Natural killer cell (primary cell): ENCODE measurements around the gene MRPS9. TPM values are rescaled to one million over a fixed set of nuclear protein-coding genes. Genes with fewer than 3 reads are reported as not detected.
A peak's percentile ranks its signal among the peaks of the same experiment; 100 is the strongest.

ENCODE experiments used
- ATAC-seq, 3 donors: fragments of 150-1000 bp in 2 of 3; fragments of 200-7000 bp in 1 of 3; cut with Tn5 transposase; 1 replicate in 1 of 3; 2 replicates in 2 of 3; pipeline ENCODE4 v1.10.0; 2021; ENCODE audit warnings: mild to moderate bottlenecking in 2 of 3, moderate library complexity in 2 of 3
- DNase-seq, 2 donors: peaks; one replicate each; pipeline versions ENCODE4 v3.0.0 to v3.0.0-alpha.2; 2013 to 2021; ENCODE audit warnings: mixed read lengths in 1 of 2
- H3K27ac ChIP-seq: one replicate; pipeline ENCODE4 v1.5.1; 2013; ENCODE audit warnings: mild to moderate bottlenecking, low read length
- H3K27me3 ChIP-seq: one replicate; pipeline ENCODE4 v1.6.1; 2013; ENCODE audit warnings: low read length; ENCODE audit not compliant: control insufficient read depth, insufficient read depth
- H3K36me3 ChIP-seq: one replicate; pipeline ENCODE4 v1.6.1; 2013; ENCODE audit warnings: low read length; ENCODE audit not compliant: control insufficient read depth, insufficient read depth
- H3K4me1 ChIP-seq: one replicate; pipeline ENCODE4 v1.6.1; 2013; ENCODE audit warnings: low read length; ENCODE audit not compliant: control insufficient read depth, insufficient read depth
- H3K4me3 ChIP-seq: one replicate; pipeline ENCODE4 v1.5.1; 2013; ENCODE audit warnings: low read length
- H3K9me3 ChIP-seq: one replicate; pipeline ENCODE4 v1.6.1; 2013; ENCODE audit warnings: low read length; ENCODE audit not compliant: control insufficient read depth, insufficient read depth
- H3K27ac Mint-ChIP-seq, 2 donors: one replicate each; pipeline ENCODE4 v1.8.0; 2022; ENCODE audit warnings: mild to moderate bottlenecking in 2 of 2, mixed read lengths in 2 of 2, moderate library complexity in 1 of 2
- H3K27me3 Mint-ChIP-seq, 2 donors: one replicate each; pipeline ENCODE4 v1.8.0; 2022; ENCODE audit warnings: low read depth in 2 of 2, mixed read lengths in 2 of 2
- H3K36me3 Mint-ChIP-seq: one replicate; pipeline ENCODE4 v1.8.0; 2022; ENCODE audit warnings: mixed read lengths
- H3K4me1 Mint-ChIP-seq, 2 donors: one replicate each; pipeline ENCODE4 v1.8.0; 2022; ENCODE audit warnings: mixed read lengths in 2 of 2
- H3K4me3 Mint-ChIP-seq: one replicate; pipeline ENCODE4 v1.8.0; 2022; ENCODE audit warnings: mild to moderate bottlenecking, moderate library complexity, mixed read lengths
- H3K9me3 Mint-ChIP-seq, 2 donors: one replicate each; pipeline ENCODE4 v1.8.0; 2022; ENCODE audit warnings: mixed read lengths in 2 of 2
- WGBS: methylation state at CpG from one replicate; pipeline ENCODE4 v1.1.7; 2013; ENCODE audit warnings: missing lambda C conversion rate; ENCODE audit not compliant: insufficient coverage; 5-methylcytosine and 5-hydroxymethylcytosine counted together
- intact Hi-C: fragments of 100-400 bp; cut with micrococcal nuclease; formaldehyde crosslinking; loops from one replicate; pipeline ENCODE4 v1.14.2; 2022
- total RNA-seq, 4 donors: library from RNA; stranded (reverse); fragments of 120-200 nt in 1 of 4; gene quantifications; one replicate each; pipeline versions ENCODE4 v1.2.3 to v1.2.4, GENCODE V29; 2013 to 2022
- TF ChIP-seq, protein P1 (sequence below): fragments of 200-600 bp; IDR thresholded peaks from one replicate; pipeline ENCODE4 v1.8.0; 2022; ENCODE audit warnings: antibody characterized with exemption

Gene MRPS9
- total RNA-seq, 3 donors from 2014 or later (not counting 1 experiment from before 2014, with no cell fraction given), result 17.5 to 25.0 (median 19.2) TPM

GRCh38 chr2:105042189-105042588, 4.3 kb downstream of the MRPS9 start:
- WGBS, result 75% methylated on average over 2 of the region's 2 CpGs
- Mint-ChIP-seq H3K4me3 (no peak overlapping the region), H3K27ac (no peak overlapping the region), H3K36me3 (no peaks in the 10 kb centered on the region), H3K27me3 (no peaks in the 10 kb centered on the region), H3K4me1 (peaks cover 45 to 47% of the 10 kb centered on the region in 2 donors), H3K9me3 (no peaks in the 10 kb centered on the region)
- Histone ChIP-seq H3K27me3 (no peaks in the 10 kb centered on the region), H3K4me3 (no peak overlapping the region), H3K36me3 (no peaks in the 10 kb centered on the region), H3K27ac (no peak overlapping the region), H3K9me3 (no peaks in the 10 kb centered on the region), H3K4me1 (peaks cover 13% of the 10 kb centered on the region)
- ATAC-seq, result no peak
- DNase-seq, result no peak
- TF ChIP-seq, protein P1, sequence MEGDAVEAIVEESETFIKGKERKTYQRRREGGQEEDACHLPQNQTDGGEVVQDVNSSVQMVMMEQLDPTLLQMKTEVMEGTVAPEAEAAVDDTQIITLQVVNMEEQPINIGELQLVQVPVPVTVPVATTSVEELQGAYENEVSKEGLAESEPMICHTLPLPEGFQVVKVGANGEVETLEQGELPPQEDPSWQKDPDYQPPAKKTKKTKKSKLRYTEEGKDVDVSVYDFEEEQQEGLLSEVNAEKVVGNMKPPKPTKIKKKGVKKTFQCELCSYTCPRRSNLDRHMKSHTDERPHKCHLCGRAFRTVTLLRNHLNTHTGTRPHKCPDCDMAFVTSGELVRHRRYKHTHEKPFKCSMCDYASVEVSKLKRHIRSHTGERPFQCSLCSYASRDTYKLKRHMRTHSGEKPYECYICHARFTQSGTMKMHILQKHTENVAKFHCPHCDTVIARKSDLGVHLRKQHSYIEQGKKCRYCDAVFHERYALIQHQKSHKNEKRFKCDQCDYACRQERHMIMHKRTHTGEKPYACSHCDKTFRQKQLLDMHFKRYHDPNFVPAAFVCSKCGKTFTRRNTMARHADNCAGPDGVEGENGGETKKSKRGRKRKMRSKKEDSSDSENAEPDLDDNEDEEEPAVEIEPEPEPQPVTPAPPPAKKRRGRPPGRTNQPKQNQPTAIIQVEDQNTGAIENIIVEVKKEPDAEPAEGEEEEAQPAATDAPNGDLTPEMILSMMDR, result no peak
- intact Hi-C loops, result no loop called here

DNA sequence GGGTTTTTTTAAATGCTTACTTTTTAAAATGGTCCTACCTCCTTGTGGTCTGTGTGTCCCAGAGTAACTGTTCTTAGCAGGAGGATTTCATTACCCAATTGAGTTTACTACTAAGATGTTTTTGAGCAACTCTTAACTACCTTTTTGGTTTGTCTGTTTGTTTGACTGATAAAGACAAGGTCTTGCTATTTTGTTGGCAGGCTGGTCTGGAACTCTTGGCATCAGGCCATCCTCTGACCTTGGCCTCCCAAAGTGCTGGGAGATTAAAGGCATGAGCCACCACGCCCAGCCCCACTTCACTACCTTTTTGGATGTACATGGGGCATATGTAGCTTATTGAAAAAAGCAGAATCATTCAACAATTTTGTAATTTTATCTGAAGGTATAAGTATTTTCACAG, 14.9 kb downstream of the MRPS9 start:
- Histone ChIP-seq H3K27me3 (no peaks in the 10 kb centered on the region), H3K9me3 (no peaks in the 10 kb centered on the region), H3K27ac (no peak overlapping the region), H3K4me1 (no peaks in the 10 kb centered on the region), H3K4me3 (no peak overlapping the region), H3K36me3 (peaks cover 13% of the 10 kb centered on the region)
- Mint-ChIP-seq H3K27ac (peak overlapping the region; percentile 8 to 36), H3K4me3 (no peak overlapping the region), H3K36me3 (peaks cover 21% of the 10 kb centered on the region), H3K4me1 (peaks cover 33 to 38% of the 10 kb centered on the region in 2 donors), H3K9me3 (peaks cover 0 to 4% of the 10 kb centered on the region in 2 donors), H3K27me3 (no peaks in the 10 kb centered on the region)
- WGBS, result 86% methylated on average over 1 of the region's 1 CpG
- ATAC-seq, result no peak
- TF ChIP-seq, protein P1, result no peak
- intact Hi-C loops, result no loop called here
- DNase-seq, result no peak

DNA sequence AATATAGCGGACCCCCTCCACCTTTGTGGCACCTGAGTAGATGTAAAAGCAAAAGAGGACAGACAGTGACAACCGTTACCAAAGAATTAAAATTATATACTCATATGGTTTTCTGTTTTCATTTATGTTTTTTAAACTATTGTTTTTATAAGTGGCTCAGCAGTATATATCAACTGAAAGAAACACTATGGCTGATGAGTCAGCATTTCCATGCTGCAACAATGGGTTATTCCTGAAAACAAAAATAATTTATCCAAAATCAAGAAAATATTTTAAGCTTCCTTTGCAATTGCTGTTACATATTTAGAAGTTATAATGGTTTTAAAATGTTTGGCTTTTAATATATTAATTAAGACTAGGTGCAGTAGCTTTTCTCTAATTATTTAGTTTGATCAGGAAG, 17.7 kb downstream of the MRPS9 start:
- peaks cover 0 to 4% of the 10 kb centered on the region in 2 donors for H3K9me3 Mint-ChIP-seq
- intact Hi-C loops, result no loop called here
- no CpG with 5 or more reads among the region's 2 CpGs for WGBS
- H3K27ac Mint-ChIP-seq, result no peak overlapping the region
- DNase-seq, result no peak
- H3K36me3 Mint-ChIP-seq, result peaks cover 18% of the 10 kb centered on the region
- H3K4me3 Mint-ChIP-seq, result no peak overlapping the region
- Histone ChIP-seq H3K4me3 (no peak overlapping the region), H3K4me1 (no peaks in the 10 kb centered on the region), H3K36me3 (peaks cover 6% of the 10 kb centered on the region), H3K9me3 (no peaks in the 10 kb centered on the region), H3K27ac (no peak overlapping the region), H3K27me3 (no peaks in the 10 kb centered on the region)
- H3K4me1 Mint-ChIP-seq, result peaks cover 30 to 39% of the 10 kb centered on the region in 2 donors
- ATAC-seq, result no peak
- TF ChIP-seq, protein P1, result no peak
- H3K27me3 Mint-ChIP-seq, result no peaks in the 10 kb centered on the region

DNA sequence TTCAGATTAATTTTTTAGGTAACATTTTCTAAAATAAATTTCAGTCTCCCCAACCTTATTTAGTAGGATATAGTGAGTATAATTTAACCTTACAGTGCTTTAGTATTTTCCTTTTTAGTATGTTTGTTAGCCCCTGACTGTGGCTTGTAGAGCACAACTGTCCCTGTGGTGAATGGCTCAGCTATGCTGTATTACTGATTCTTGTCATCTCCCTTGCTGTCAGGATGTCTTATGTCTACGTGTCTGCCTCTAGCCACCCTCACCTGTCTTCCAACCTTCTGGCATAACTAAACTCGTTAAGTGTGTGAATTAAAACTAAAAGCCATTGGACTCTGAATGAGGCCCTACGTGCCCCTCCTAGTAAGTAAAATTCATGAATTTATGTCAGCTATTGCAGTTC, 18.4 kb downstream of the MRPS9 start:
- ATAC-seq (no peak), DNase-seq (no peak)
- H3K36me3 Mint-ChIP-seq, result peaks cover 11% of the 10 kb centered on the region
- H3K27me3 Mint-ChIP-seq, result no peaks in the 10 kb centered on the region
- H3K4me3 Mint-ChIP-seq, result no peak overlapping the region
- peaks cover 0 to 4% of the 10 kb centered on the region in 2 donors for H3K9me3 Mint-ChIP-seq
- no peak overlapping the region for H3K27ac ChIP-seq
- intact Hi-C loops, result no loop called here
- peak overlapping the region in 1 of 2 donors; percentile 64 for H3K27ac Mint-ChIP-seq
- peaks cover under 1% of the 10 kb centered on the region for H3K36me3 ChIP-seq
- 94% methylated on average over 3 of the region's 3 CpGs for WGBS
- H3K9me3 ChIP-seq, result no peaks in the 10 kb centered on the region
- H3K4me1 ChIP-seq, result no peaks in the 10 kb centered on the region
- peaks cover 27 to 33% of the 10 kb centered on the region in 2 donors for H3K4me1 Mint-ChIP-seq
- TF ChIP-seq, protein P1, result no peak
- no peak overlapping the region for H3K4me3 ChIP-seq
- no peaks in the 10 kb centered on the region for H3K27me3 ChIP-seq
